Right atrium auricular region (tissue), 2 donors: ENCODE measurements around the gene NUBPL. TPM values are rescaled to one million over a fixed set of nuclear protein-coding genes. Genes with fewer than 3 reads are reported as not detected.

ENCODE experiments used
- DNase-seq: peaks from one replicate; pipeline ENCODE4 v3.0.0-alpha.2; 2019; ENCODE audit warnings: low spot score
- H3K27ac ChIP-seq, 2 donors: fragments of 200-600 bp; sonication (generic); 1 replicate in 1 of 2; 2 replicates in 1 of 2; pipeline ENCODE4 v1.5.1; 2016 to 2019
- H3K27me3 ChIP-seq, 2 donors: fragments of 200-600 bp; sonication (generic); one replicate each; pipeline versions ENCODE4 v1.5.1 to v1.6.0; 2017 to 2019
- H3K36me3 ChIP-seq: fragments of 200-600 bp; sonication (generic); one replicate; pipeline ENCODE4 v1.5.1; 2016
- H3K4me1 ChIP-seq, 2 donors: fragments of 200-600 bp; sonication (generic); one replicate each; pipeline versions ENCODE4 v1.5.1 to v1.6.0; 2017 to 2019
- H3K4me3 ChIP-seq, 2 donors: fragments of 200-600 bp; sonication (generic); 1 replicate in 1 of 2; 2 replicates in 1 of 2; pipeline ENCODE4 v1.5.1; 2017 to 2019; ENCODE audit warnings: mild to moderate bottlenecking in 1 of 2, moderate library complexity in 1 of 2
- H3K9me3 ChIP-seq, 2 donors: fragments of 200-600 bp; sonication (generic); one replicate each; pipeline ENCODE4 v1.5.1; 2019
- total RNA-seq, 2 donors: library from RNA; depleted of rRNA; stranded (reverse); fragments of >200 nt; gene quantifications; one replicate each; pipeline ENCODE4 v1.1.0, GENCODE V29; 2016
- TF ChIP-seq, protein P1 (sequence below), 2 donors: fragments of 200-600 bp; sonication (generic); IDR thresholded peaks; one replicate each; pipeline ENCODE4 v1.5.1; 2019; ENCODE audit warnings: antibody characterized with exemption in 2 of 2

The NUBPL gene
- total RNA-seq, 2 donors from 2014 or later: 10.7 to 17.8 TPM

DNA sequence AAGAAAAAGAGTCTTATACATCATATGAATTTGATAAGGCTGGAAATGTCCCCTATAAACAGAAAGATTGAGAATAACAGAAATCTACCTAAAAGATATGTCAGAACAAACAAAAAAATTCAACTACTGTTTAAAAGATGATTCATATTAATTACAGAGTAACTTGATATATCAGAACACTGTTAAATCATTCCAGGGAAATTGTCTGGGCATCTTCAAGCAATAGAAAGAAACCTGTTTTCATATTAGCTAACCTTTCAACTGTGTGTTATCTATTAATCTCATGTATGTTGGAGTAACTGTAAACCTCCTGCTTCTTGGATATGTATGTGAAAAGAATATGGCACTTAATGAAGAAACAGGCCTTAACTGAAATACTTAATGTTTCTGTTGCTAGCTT is 96.7 kb downstream of the NUBPL start:
- Histone ChIP-seq H3K4me1 (no peaks in the 10 kb centered on the region), H3K27ac (no peak overlapping the region), H3K9me3 (peaks cover 0 to 12% of the 10 kb centered on the region in 2 donors), H3K4me3 (no peak overlapping the region), H3K27me3 (no peaks in the 10 kb centered on the region), H3K36me3 (no peaks in the 10 kb centered on the region)
- TF ChIP-seq, protein P1, sequence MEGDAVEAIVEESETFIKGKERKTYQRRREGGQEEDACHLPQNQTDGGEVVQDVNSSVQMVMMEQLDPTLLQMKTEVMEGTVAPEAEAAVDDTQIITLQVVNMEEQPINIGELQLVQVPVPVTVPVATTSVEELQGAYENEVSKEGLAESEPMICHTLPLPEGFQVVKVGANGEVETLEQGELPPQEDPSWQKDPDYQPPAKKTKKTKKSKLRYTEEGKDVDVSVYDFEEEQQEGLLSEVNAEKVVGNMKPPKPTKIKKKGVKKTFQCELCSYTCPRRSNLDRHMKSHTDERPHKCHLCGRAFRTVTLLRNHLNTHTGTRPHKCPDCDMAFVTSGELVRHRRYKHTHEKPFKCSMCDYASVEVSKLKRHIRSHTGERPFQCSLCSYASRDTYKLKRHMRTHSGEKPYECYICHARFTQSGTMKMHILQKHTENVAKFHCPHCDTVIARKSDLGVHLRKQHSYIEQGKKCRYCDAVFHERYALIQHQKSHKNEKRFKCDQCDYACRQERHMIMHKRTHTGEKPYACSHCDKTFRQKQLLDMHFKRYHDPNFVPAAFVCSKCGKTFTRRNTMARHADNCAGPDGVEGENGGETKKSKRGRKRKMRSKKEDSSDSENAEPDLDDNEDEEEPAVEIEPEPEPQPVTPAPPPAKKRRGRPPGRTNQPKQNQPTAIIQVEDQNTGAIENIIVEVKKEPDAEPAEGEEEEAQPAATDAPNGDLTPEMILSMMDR (IDR thresholded peaks at IDR 0.05): no peak
- DNase-seq: no peak

DNA sequence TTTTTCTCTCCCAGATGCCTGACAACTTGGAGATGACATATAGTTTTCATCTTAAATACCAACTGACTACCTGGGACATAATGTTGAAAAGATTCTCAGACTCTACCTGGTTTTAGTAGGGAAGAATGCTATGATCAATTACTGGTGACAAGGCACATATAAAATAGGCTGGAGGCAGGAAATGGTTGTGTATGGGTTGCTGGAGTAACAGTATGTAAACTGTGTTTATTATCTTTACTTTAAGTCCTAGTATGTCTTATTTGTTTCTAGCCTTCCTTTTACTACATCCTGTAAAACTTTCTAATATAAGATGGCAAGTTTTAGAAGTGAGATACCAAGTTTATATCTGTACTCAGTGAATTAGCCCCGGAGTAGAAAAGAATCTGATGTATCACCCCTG is 98.1 kb downstream of the NUBPL start:
- TF ChIP-seq, protein P1 (IDR thresholded peaks at IDR 0.05): no peak
- no peak overlapping the region for H3K27ac ChIP-seq
- H3K36me3 ChIP-seq: no peaks in the 10 kb centered on the region
- no peak overlapping the region for H3K4me3 ChIP-seq
- H3K9me3 ChIP-seq: no peaks in the 10 kb centered on the region
- H3K4me1 ChIP-seq: no peaks in the 10 kb centered on the region
- no peaks in the 10 kb centered on the region for H3K27me3 ChIP-seq
- no peak for DNase-seq

DNA sequence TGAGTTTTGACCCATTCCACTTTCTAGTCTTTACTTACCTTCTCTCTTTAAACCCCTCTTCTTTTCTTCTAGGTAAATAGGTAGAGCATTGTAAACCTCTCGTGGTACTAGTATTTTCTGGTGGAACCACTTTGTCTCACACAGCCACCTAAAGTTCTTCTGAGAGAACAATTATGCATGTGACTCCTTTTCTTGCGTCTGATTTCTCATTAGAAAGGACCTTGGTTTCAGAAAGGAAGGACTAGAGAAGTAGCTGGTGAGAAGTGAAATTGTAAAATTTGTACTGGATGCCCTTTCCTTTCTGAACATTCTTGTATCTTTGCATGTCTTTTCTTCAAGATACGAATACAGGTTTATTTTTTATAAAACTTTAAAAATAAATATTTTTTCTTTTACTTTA is 99.0 kb downstream of the NUBPL start:
- Histone ChIP-seq H3K27me3 (no peaks in the 10 kb centered on the region), H3K4me1 (no peaks in the 10 kb centered on the region), H3K9me3 (no peaks in the 10 kb centered on the region), H3K27ac (no peak overlapping the region), H3K36me3 (no peaks in the 10 kb centered on the region), H3K4me3 (no peak overlapping the region)
- DNase-seq: no peak
- TF ChIP-seq, protein P1 (IDR thresholded peaks at IDR 0.05): no peak

DNA sequence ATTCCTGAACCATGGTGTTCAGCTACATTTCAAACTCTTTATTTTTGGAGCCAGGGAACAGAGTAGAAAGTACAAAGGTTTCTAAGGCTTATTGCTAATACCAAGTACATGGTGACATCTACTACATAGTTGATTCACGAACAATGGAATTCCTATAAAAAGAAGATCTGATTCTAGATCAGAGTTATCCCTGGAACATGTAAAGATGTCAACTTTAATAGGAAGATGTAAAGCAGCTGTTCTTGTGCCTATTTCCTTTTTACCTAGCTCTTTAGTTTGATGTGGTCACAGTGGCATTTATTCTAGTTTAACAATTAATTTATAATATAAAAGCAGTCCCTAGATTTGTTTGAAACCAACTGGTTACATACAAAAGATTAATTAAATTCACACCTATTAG is 99.5 kb downstream of the NUBPL start:
- Histone ChIP-seq H3K4me1 (no peaks in the 10 kb centered on the region), H3K27ac (no peak overlapping the region), H3K27me3 (no peaks in the 10 kb centered on the region), H3K36me3 (no peaks in the 10 kb centered on the region), H3K4me3 (no peak overlapping the region), H3K9me3 (no peaks in the 10 kb centered on the region)
- TF ChIP-seq, protein P1 (IDR thresholded peaks at IDR 0.05): no peak
- DNase-seq: no peak

DNA sequence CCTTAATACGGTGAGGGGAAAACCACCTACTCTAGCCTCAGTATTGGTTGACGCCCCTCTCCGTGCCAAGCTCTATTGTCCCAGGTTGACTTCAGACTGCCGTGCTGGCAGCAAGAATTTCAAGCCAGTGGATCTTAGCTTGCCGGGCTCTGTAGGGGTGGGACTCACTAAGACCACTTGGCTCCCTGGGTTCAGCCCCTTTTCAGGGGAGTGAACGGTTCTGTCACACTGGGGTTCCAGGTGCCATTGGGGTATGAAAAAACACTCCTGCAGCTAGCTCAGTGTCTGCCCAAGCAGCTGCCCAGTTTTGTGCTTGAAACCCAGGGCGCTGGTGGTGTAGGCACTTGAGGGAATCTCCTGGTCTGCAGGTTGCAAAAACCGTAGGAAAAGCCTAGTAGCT is 107.1 kb downstream of the NUBPL start:
- H3K4me3 ChIP-seq: no peak overlapping the region
- H3K4me1 ChIP-seq: no peaks in the 10 kb centered on the region
- no peak overlapping the region for H3K27ac ChIP-seq
- no peaks in the 10 kb centered on the region for H3K36me3 ChIP-seq
- no peak for DNase-seq
- no peaks in the 10 kb centered on the region for H3K9me3 ChIP-seq
- H3K27me3 ChIP-seq: no peaks in the 10 kb centered on the region
- TF ChIP-seq, protein P1 (IDR thresholded peaks at IDR 0.05): no peak

DNA sequence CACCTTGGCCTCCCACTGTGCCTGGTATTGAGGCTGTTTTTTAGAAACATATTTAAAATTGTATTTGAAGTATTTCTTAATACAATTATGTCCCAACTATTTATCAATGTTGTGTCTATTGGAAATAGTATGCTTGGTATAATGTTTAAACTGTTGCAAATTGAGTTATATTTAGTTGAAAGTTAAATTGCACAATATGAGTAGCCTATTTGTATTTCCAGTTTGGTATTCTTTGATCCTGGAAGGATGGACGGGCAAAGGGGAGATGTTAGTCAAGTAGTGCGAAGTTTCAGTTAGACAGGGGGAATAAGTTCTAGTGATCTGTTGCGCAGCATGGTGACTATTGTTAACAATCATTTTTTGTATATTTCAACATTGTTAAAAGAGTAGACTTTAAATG is 111.5 kb downstream of the NUBPL start:
- DNase-seq: no peak
- H3K4me3 ChIP-seq: no peak overlapping the region
- TF ChIP-seq, protein P1 (IDR thresholded peaks at IDR 0.05): no peak

More for the DNA sequence above, 111.5 kb downstream of the NUBPL start:
- Histone ChIP-seq H3K36me3 (no peaks in the 10 kb centered on the region), H3K9me3 (no peaks in the 10 kb centered on the region), H3K27ac (no peak overlapping the region), H3K4me1 (no peaks in the 10 kb centered on the region), H3K27me3 (no peaks in the 10 kb centered on the region)
